ENCODE results near the gene SH3BP2. TPM values are rescaled to one million over a fixed set of nuclear protein-coding genes. Genes with fewer than 3 reads are reported as not detected.
A peak's percentile ranks its signal among the peaks of the same experiment; 100 is the strongest.

Gene SH3BP2
- polyA plus RNA-seq, 1 of the 3 experiments (the other 2 are of a cell fraction): 25.2 TPM

DNA sequence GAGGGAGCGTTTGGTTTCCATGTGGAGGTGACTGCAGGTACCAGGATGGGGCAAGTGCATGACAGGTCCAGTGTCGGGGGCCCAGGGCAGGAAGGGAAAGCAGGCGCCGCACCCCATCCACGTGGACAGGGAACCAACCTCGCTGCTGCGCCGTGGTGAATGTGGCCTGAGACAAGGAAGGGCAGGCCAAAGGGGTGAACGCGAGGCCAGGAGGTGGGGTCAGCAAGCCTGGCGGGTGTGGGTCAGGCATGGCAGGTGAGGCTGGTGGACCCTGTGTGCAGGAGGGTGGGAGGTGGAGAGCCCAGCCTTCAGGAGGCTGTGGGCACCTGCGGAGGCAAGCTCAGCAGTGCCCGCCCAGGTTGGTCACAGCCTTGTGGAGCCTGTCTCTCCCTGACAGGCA, 14.7 kb downstream of the SH3BP2 start:
- WGBS (ENCODE audit: low lambda C conversion rate): 96% methylated on average over 9 of the region's 13 CpGs
- Histone ChIP-seq H3K4me2 (no peak overlapping the region), H4K20me1 (ENCODE audit: insufficient read depth) (no peaks in the 10 kb centered on the region), H3K79me2 (ENCODE audit: insufficient read depth) (no peaks in the 10 kb centered on the region), H3K36me3 (replicated peaks in 1 of 2; ENCODE audit: control insufficient read depth in 1 of 2, insufficient read depth in 2 of 2, low read length in 1 of 2) (no peaks in the 10 kb centered on the region), H3K4me1 (ENCODE audit: control insufficient read depth in 1 of 2, insufficient read depth in 2 of 2, low read depth in 1 of 2, low read length in 1 of 2) (peaks cover 0 to 61% of the 10 kb centered on the region in 2 experiments; a peak in 1 of 4 replicates), H3K9me3 (no peaks in the 10 kb centered on the region), H3K4me3 (ENCODE audit: low read depth in 2 of 2, low read length in 1 of 2) (no peak overlapping the region), H2AFZ (ENCODE audit: low read depth) (no peak overlapping the region), H3K27ac (ENCODE audit: low read depth in 2 of 2, low read length in 1 of 2) (peak overlapping the region in 1 of 2 experiments; percentile 81; a peak in 2 of 4 replicates), H3K9ac (no peak overlapping the region), H3K27me3 (ENCODE audit: insufficient read depth) (no peaks in the 10 kb centered on the region), H3F3A (replicated peaks; ENCODE audit: insufficient read depth) (no peaks in the 10 kb centered on the region), H3K9me2 (no peaks in the 10 kb centered on the region)
- ChIA-PET CTCF (no interaction called here), POLR2A (no interaction called here)
- TF ChIP-seq, protein P1, sequence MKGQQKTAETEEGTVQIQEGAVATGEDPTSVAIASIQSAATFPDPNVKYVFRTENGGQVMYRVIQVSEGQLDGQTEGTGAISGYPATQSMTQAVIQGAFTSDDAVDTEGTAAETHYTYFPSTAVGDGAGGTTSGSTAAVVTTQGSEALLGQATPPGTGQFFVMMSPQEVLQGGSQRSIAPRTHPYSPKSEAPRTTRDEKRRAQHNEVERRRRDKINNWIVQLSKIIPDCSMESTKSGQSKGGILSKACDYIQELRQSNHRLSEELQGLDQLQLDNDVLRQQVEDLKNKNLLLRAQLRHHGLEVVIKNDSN (IDR thresholded peaks at IDR 0.05; ENCODE audit: borderline replicate concordance, low read depth): no peak
- TF ChIP-seq MEF2A (IDR thresholded peaks at IDR 0.05; ENCODE audit: borderline replicate concordance, low read depth) (no peak), RXRA (IDR thresholded peaks at IDR 0.05; ENCODE audit: borderline replicate concordance, low read depth) (no peak), FOSL2 (IDR thresholded peaks at IDR 0.05; ENCODE audit: borderline replicate concordance, low read depth) (no peak), FOXJ3 (CRISPR knock-in tag; IDR thresholded peaks at IDR 0.05) (no peak), TEAD4 (IDR thresholded peaks at IDR 0.05; ENCODE audit: borderline replicate concordance, insufficient read depth) (no peak), GABPA (IDR thresholded peaks at IDR 0.05; ENCODE audit: low read depth) (no peak), EP300 (IDR thresholded peaks at IDR 0.05; ENCODE audit: borderline replicate concordance in 1 of 2, low read depth in 1 of 2, low read length in 1 of 2) (no peak), NFIC (IDR thresholded peaks at IDR 0.05; ENCODE audit: borderline replicate concordance) (no peak), ELF1 (IDR thresholded peaks at IDR 0.05) (no peak)
- TF ChIP-seq, protein P2, sequence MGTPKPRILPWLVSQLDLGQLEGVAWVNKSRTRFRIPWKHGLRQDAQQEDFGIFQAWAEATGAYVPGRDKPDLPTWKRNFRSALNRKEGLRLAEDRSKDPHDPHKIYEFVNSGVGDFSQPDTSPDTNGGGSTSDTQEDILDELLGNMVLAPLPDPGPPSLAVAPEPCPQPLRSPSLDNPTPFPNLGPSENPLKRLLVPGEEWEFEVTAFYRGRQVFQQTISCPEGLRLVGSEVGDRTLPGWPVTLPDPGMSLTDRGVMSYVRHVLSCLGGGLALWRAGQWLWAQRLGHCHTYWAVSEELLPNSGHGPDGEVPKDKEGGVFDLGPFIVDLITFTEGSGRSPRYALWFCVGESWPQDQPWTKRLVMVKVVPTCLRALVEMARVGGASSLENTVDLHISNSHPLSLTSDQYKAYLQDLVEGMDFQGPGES (IDR thresholded peaks at IDR 0.05; ENCODE audit: low read depth, low read length): no peak
- TF ChIP-seq, protein P3, sequence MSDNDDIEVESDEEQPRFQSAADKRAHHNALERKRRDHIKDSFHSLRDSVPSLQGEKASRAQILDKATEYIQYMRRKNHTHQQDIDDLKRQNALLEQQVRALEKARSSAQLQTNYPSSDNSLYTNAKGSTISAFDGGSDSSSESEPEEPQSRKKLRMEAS (IDR thresholded peaks at IDR 0.05; ENCODE audit: low read depth): no peak
- TF ChIP-seq, protein P4, sequence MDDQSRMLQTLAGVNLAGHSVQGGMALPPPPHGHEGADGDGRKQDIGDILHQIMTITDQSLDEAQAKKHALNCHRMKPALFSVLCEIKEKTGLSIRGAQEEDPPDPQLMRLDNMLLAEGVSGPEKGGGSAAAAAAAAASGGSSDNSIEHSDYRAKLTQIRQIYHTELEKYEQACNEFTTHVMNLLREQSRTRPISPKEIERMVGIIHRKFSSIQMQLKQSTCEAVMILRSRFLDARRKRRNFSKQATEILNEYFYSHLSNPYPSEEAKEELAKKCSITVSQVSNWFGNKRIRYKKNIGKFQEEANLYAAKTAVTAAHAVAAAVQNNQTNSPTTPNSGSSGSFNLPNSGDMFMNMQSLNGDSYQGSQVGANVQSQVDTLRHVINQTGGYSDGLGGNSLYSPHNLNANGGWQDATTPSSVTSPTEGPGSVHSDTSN (IDR thresholded peaks at IDR 0.05): no peak
- DNase-seq: no peak

GRCh38 chr4:2808001-2808400, 15.1 kb downstream of the SH3BP2 start:
- Histone ChIP-seq H3K27me3 (ENCODE audit: insufficient read depth) (no peaks in the 10 kb centered on the region), H4K20me1 (ENCODE audit: insufficient read depth) (no peaks in the 10 kb centered on the region), H3K36me3 (replicated peaks in 1 of 2; ENCODE audit: control insufficient read depth in 1 of 2, insufficient read depth in 2 of 2, low read length in 1 of 2) (no peaks in the 10 kb centered on the region), H3K4me1 (ENCODE audit: control insufficient read depth in 1 of 2, insufficient read depth in 2 of 2, low read depth in 1 of 2, low read length in 1 of 2) (peaks cover 0 to 66% of the 10 kb centered on the region in 2 experiments; a peak in 1 of 4 replicates), H3K9me3 (no peaks in the 10 kb centered on the region), H3K79me2 (ENCODE audit: insufficient read depth) (no peaks in the 10 kb centered on the region), H3K27ac (ENCODE audit: low read depth in 2 of 2, low read length in 1 of 2) (no peak overlapping the region), H3F3A (replicated peaks; ENCODE audit: insufficient read depth) (no peaks in the 10 kb centered on the region), H3K9me2 (no peaks in the 10 kb centered on the region), H3K4me3 (ENCODE audit: low read depth in 2 of 2, low read length in 1 of 2) (no peak overlapping the region), H3K9ac (no peak overlapping the region), H2AFZ (ENCODE audit: low read depth) (no peak overlapping the region), H3K4me2 (no peak overlapping the region)
- no peak for DNase-seq
- ChIA-PET CTCF (no interaction called here), POLR2A (no interaction called here)
- 98% methylated on average over 6 of the region's 7 CpGs for WGBS (ENCODE audit: low lambda C conversion rate)
- TF ChIP-seq, protein P3 (IDR thresholded peaks at IDR 0.05; ENCODE audit: low read depth): no peak
- no peak for TF ChIP-seq USF2 (IDR thresholded peaks at IDR 0.05; ENCODE audit: borderline replicate concordance, low read depth, low read length)
- TF ChIP-seq TAF1 (IDR thresholded peaks at IDR 0.05; ENCODE audit: borderline replicate concordance, low read depth, low read length): no peak
- TF ChIP-seq TEAD4 (IDR thresholded peaks at IDR 0.05; ENCODE audit: borderline replicate concordance, insufficient read depth): no peak
- no peak for TF ChIP-seq CHD2 (IDR thresholded peaks at IDR 0.05; ENCODE audit: low read length, partially characterized antibody)
- TF ChIP-seq SMC3 (IDR thresholded peaks at IDR 0.05; ENCODE audit: low read depth, low read length): no peak
- no peak for TF ChIP-seq POLR2AphosphoS5 (IDR thresholded peaks at IDR 0.05; ENCODE audit: low read depth, low read length)
- no peak for TF ChIP-seq RXRA (IDR thresholded peaks at IDR 0.05; ENCODE audit: borderline replicate concordance, low read depth)
- TF ChIP-seq RCOR1 (IDR thresholded peaks at IDR 0.05; ENCODE audit: low read length): no peak
- TF ChIP-seq YY1 (IDR thresholded peaks at IDR 0.05; ENCODE audit: low read depth): no peak
- TF ChIP-seq RFX5 (IDR thresholded peaks at IDR 0.05; ENCODE audit: low read length): no peak
- no peak for TF ChIP-seq ELF1 (IDR thresholded peaks at IDR 0.05)
- TF ChIP-seq GATA2 (CRISPR knock-in tag; IDR thresholded peaks at IDR 0.05): no peak
- TF ChIP-seq, protein P1 (IDR thresholded peaks at IDR 0.05; ENCODE audit: borderline replicate concordance, low read depth): no peak
- no peak for TF ChIP-seq GABPA (IDR thresholded peaks at IDR 0.05; ENCODE audit: low read depth)
- TF ChIP-seq FOSL2 (IDR thresholded peaks at IDR 0.05; ENCODE audit: borderline replicate concordance, low read depth): no peak
- TF ChIP-seq SIN3A (IDR thresholded peaks at IDR 0.05; ENCODE audit: borderline replicate concordance, low read depth, low read length): no peak

Measured in SK-N-SH (cell line).